D341Med (cell line): ENCODE data around the gene POLR3H.

Source experiments
- DNase-seq: peaks from one replicate; pipeline ENCODE4 v3.0.0; 2012; ENCODE audit warnings: low spot score

Gene POLR3H

DNA sequence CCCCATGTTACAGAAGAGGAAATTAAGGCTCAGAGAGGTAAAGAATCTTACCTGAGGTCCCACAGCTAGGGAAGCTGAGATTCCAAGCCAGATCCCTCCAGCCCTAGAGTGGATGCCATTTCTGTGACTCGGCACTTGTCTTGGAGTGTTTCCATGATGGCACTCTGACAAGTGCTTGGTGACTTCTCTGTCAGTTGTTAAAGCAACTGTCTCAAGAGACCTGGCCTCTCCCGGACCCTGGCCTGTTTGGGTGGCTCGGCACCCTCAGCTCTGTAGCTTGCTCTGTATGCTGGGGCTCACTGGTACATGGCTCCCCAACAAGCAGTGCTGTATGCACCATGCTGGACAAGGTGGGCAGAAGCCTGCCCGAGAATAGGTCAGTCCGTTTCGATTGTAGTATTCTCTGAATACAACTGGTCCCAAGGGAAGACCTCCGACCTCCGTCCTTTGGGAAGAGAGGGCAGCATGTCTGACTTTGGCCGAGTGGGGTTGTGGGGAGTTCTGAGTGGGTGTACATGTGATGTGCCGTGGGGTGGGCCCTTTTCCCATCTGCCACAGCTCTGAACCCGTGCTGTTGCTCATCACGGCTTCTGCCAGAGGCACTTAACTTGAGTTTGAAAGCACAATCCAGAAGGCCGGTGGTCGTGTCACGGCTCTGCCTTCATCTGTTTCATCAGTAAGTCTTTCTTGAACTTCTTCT is 63.0 kb downstream of the POLR3H start:
- no peak for DNase-seq

DNA sequence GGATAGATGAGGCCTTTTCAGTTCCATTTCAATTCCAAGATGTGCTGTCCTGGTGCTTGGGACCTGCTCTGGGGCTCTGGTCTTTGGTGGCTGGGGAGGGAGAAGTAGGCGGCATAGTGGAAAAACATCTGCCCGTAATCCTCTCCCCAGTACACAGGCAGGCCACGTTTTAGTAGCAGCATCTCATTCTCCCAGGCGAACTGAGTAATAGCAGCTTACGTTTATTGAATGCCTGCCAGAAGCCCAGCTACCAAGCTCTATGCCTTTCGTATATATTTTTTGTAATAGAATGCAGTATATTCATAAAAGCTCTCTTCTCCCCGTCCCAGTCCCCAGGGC is 63.9 kb downstream of the POLR3H start:
- DNase-seq, result peak; percentile 60

DNA sequence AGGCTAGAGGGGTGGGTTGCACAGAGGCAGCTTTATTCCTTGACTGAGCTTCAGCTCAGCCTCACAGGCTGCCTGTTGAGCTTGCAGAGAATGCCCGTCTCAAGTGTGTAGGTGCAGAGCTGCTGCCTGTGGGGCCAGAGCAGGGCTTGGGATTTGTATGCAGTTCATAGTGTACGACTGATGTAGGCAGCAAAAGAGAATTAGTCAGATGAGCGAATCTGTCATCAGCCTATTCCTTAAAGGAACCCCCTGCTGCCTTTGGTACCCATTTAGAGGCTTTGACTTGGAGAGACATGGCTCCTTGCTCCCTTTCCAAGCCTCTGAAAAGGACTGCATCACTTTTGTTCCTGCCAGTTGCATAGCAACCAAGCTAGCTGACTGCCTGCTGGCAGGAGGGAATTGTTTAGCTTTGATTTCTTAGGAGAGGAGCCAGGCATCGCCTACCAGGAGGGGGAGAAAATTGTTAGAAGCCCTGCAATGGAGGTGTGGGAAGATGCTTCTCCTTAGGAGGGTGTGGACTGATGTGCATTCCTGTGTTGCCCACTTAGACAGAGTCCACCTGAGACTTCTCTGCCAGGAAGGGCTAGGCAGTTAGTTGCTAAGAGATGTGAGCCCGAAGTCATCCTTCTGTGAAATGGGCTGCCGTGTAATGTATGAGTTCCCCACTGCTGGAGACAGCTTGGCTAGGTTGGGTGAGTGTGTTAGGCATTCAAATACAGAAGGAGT is 64.4 kb downstream of the POLR3H start:
- no peak for DNase-seq

DNA sequence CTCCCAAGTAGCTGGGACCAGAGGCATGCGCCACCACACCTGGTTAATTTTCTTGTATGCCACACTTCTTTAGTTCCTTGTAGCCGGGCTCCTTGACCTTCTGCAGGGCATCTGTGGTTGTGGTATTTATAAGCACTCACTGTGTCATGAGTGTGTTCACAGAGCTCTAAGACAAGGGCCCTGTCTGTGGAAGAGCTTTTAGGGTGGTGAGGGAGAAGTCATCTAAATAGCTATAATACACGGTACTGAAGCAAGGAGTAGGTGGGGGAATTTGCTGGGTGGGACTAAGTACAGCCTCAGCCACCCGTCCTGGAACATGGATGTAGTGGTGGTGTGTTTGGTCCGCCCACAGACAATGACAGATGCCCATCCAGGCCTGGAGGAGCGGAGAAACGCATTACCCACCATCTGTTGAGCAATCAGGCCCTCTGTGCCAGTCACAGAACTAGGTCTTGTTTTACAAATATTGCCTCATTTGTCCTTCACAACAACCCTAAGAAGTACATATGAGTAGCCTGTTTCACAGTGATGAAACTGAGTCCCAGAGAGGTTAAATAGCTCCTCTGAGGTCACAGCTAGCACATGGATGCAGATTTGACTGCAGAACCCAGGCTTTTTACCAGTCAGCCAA is 65.3 kb downstream of the POLR3H start:
- DNase-seq, result peak; percentile 68

DNA sequence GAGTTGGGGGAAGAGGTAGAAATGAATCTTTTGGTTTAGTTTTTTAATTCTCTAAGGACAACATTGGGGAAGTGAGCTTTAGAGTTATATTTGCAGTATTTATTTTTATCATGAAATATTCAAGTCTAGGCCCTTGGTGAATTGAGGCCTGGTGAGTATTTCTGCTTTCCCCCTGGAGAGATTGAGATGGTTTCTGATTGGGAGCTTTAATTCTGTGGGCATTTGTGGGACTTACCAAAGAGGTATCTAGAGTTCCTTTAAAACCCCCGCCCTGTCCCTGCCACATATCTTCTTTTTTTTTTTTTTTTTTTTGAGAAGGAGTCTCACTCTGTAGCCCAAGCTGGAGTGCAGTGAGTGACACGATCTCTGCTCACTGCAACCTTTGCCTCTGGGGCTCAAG is 65.8 kb downstream of the POLR3H start:
- no peak for DNase-seq
